HL-60 (cell line): Measurements from ENCODE around the gene ARRB1.

Experiments used
- GABPA ChIP-seq: IDR thresholded peaks from 2 replicates; pipeline ENCODE4 v1.6.1; 2012; ENCODE audit warnings: low read depth
- POLR2AphosphoS5 ChIP-seq: IDR thresholded peaks from 2 replicates; pipeline ENCODE4 v1.6.1; 2012; ENCODE audit warnings: low read depth
- SPI1 ChIP-seq: IDR thresholded peaks from 2 replicates; pipeline ENCODE4 v1.6.1; 2012; ENCODE audit warnings: low read depth, mild to moderate bottlenecking, borderline replicate concordance
- TF ChIP-seq, protein P1 (sequence below): IDR thresholded peaks from one replicate; pipeline ENCODE4 v1.5.1; 2011; ENCODE audit warnings: low read length, control low read depth, inconsistent platforms; ENCODE audit not compliant: insufficient read depth
- TF ChIP-seq, protein P2 (sequence below): IDR thresholded peaks from 2 replicates; pipeline ENCODE4 v1.6.1; 2012; ENCODE audit warnings: low read depth; ENCODE audit not compliant: insufficient replicate concordance

DNA sequence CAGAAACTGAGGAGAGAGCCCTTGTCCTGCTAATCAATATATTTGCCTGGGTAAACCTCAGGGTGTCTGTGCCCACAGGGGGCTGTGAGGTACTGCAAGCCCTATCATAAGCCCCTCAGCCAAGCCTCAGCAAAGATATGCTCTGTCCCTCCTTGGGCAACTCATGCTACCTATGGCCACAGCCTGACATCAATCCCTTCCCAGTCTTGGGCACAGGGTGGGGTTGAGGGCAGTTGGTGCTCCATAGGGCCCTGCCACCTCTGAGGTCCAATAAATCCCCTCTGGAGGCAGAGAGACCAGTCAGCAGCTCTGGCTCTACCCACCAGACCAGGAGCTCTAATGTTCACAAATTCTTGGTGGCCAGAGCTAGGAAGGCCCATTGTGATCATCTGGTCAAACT, 87.1 kb downstream of the ARRB1 start:
- no peak for TF ChIP-seq POLR2AphosphoS5
- TF ChIP-seq, protein P1, sequence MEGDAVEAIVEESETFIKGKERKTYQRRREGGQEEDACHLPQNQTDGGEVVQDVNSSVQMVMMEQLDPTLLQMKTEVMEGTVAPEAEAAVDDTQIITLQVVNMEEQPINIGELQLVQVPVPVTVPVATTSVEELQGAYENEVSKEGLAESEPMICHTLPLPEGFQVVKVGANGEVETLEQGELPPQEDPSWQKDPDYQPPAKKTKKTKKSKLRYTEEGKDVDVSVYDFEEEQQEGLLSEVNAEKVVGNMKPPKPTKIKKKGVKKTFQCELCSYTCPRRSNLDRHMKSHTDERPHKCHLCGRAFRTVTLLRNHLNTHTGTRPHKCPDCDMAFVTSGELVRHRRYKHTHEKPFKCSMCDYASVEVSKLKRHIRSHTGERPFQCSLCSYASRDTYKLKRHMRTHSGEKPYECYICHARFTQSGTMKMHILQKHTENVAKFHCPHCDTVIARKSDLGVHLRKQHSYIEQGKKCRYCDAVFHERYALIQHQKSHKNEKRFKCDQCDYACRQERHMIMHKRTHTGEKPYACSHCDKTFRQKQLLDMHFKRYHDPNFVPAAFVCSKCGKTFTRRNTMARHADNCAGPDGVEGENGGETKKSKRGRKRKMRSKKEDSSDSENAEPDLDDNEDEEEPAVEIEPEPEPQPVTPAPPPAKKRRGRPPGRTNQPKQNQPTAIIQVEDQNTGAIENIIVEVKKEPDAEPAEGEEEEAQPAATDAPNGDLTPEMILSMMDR: no peak
- TF ChIP-seq, protein P2, sequence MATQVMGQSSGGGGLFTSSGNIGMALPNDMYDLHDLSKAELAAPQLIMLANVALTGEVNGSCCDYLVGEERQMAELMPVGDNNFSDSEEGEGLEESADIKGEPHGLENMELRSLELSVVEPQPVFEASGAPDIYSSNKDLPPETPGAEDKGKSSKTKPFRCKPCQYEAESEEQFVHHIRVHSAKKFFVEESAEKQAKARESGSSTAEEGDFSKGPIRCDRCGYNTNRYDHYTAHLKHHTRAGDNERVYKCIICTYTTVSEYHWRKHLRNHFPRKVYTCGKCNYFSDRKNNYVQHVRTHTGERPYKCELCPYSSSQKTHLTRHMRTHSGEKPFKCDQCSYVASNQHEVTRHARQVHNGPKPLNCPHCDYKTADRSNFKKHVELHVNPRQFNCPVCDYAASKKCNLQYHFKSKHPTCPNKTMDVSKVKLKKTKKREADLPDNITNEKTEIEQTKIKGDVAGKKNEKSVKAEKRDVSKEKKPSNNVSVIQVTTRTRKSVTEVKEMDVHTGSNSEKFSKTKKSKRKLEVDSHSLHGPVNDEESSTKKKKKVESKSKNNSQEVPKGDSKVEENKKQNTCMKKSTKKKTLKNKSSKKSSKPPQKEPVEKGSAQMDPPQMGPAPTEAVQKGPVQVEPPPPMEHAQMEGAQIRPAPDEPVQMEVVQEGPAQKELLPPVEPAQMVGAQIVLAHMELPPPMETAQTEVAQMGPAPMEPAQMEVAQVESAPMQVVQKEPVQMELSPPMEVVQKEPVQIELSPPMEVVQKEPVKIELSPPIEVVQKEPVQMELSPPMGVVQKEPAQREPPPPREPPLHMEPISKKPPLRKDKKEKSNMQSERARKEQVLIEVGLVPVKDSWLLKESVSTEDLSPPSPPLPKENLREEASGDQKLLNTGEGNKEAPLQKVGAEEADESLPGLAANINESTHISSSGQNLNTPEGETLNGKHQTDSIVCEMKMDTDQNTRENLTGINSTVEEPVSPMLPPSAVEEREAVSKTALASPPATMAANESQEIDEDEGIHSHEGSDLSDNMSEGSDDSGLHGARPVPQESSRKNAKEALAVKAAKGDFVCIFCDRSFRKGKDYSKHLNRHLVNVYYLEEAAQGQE: no peak
- no peak for TF ChIP-seq GABPA
- no peak for TF ChIP-seq SPI1
